BLaER1 treated with 17β-estradiol and CSF1 and Interleukin-3, amounts not matched to agents 10 nM and 100 nM (cell line): ENCODE measurements around the gene FARS2.

Experiments
- H3K27ac ChIP-seq, 11 experiments: shearing (Covaris generic); formaldehyde crosslinking; 2 replicates each; pipeline ENCODE4 v1.8.1; 2022
- H3K27me3 ChIP-seq, 11 experiments: shearing (Covaris generic); formaldehyde crosslinking; 2 replicates each; pipeline ENCODE4 v1.8.1; 2022
- H3K36me3 ChIP-seq, 11 experiments: shearing (Covaris generic); formaldehyde crosslinking; 2 replicates each; pipeline ENCODE4 v1.8.1; 2022
- H3K4me1 ChIP-seq, 10 experiments: shearing (Covaris generic); formaldehyde crosslinking; 2 replicates each; pipeline ENCODE4 v1.8.1; 2022
- H3K4me2 ChIP-seq, 11 experiments: shearing (Covaris generic); formaldehyde crosslinking; 2 replicates each; pipeline ENCODE4 v1.8.1; 2022
- H3K4me3 ChIP-seq, 10 experiments: shearing (Covaris generic); formaldehyde crosslinking; 2 replicates each; pipeline ENCODE4 v1.8.1; 2022
- H3K9ac ChIP-seq, 11 experiments: shearing (Covaris generic); formaldehyde crosslinking; 2 replicates each; pipeline ENCODE4 v1.8.1; 2022
- H3K9me3 ChIP-seq, 11 experiments: shearing (Covaris generic); formaldehyde crosslinking; replicated peaks in 1 of 11; 2 replicates each; pipeline ENCODE4 v1.8.1; 2022
- H4K20me1 ChIP-seq, 11 experiments: shearing (Covaris generic); formaldehyde crosslinking; 2 replicates each; pipeline ENCODE4 v1.8.1; 2022
- Cebpa-rat ChIP-seq, 11 experiments: shearing (Covaris generic); IDR thresholded peaks; 2 replicates each; pipeline ENCODE4 v1.8.1; 2022

The FARS2 gene

DNA sequence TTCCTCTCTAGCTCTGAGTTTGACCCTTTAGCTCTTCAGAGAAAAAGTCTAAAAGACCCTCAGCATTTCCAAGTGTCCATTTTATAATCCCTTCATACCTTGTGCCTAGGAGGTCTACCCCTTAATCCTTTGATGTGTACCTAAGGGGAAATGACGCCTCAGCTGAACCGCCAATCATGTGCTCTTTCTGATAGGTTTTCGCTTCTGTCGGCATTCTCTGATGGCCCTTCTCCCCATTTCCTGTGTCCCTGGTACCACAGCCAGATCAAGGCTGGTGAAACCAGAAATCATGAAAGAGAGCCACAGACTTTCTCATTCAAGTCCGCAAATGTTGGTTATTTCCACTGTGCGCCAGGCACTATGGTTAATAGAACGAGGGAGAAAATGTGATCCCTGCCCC, 333.9 kb downstream of the FARS2 start:
- Histone ChIP-seq H3K9me3 (no peaks in the 10 kb centered on the region), H3K36me3 (0 out of 22 replicates have a peak, but pooled peaks cover 0 to 4% (median 0%) of the 10 kb centered on the region in 11 experiments), H3K4me3 (no peak overlapping the region), H3K4me2 (no peak overlapping the region), H3K27me3 (no peaks in the 10 kb centered on the region), H3K4me1 (no peaks in the 10 kb centered on the region), H4K20me1 (no peaks in the 10 kb centered on the region), H3K9ac (no peak overlapping the region), H3K27ac (no peak overlapping the region)
- no peak for TF ChIP-seq Cebpa-rat (IDR thresholded peaks at IDR 0.05)

DNA sequence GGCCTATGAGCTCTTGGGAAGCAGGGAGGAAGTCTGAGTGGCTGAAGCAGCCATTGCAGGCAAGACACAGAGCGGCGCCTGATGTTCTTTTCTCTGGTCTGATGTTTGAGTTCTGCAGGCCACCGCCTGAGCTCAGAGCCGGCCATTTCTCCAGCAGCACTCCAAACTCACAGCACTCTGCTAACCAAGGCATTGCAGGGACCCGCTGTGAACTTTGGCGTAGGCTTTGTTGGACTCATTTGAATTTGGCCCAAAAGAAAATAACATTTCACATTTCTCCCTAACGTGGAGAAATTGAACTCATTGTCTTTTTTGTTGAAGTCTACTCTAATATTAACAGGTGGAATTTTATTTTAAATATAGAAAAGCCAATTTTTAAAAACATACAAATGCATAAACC, 336.1 kb downstream of the FARS2 start:
- H3K4me1 ChIP-seq, result no peaks in the 10 kb centered on the region
- no peak overlapping the region for H3K4me3 ChIP-seq
- H3K36me3 ChIP-seq, result 0 out of 22 replicates have a peak, but pooled peaks cover 0 to 4% (median 0%) of the 10 kb centered on the region in 11 experiments
- H3K27ac ChIP-seq, result no peak overlapping the region
- H3K4me2 ChIP-seq, result no peak overlapping the region
- no peak overlapping the region for H3K9ac ChIP-seq
- no peak for TF ChIP-seq Cebpa-rat (IDR thresholded peaks at IDR 0.05)
- H4K20me1 ChIP-seq, result no peaks in the 10 kb centered on the region
- no peaks in the 10 kb centered on the region for H3K27me3 ChIP-seq
- no peaks in the 10 kb centered on the region for H3K9me3 ChIP-seq

DNA sequence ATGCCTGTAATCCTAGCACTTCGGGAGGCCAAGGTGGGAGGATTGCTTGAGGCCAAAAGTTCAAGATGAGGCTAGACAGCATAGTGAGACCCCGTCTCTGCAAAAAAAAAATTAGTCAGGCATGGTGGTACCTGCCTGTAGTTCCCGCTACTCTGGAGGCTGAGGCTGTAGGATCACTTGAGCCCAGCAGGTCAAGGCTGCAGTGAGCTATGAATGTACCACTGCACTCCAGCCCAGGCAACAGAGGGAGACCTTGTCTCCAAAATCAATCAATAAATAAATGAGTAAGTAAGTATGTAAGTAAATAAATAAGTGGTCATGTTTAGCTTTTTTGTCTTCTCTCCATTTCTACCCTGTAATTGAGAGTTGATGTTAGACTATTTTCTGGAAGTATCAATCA, 336.8 kb downstream of the FARS2 start:
- H3K4me1 ChIP-seq, result no peaks in the 10 kb centered on the region

DNA sequence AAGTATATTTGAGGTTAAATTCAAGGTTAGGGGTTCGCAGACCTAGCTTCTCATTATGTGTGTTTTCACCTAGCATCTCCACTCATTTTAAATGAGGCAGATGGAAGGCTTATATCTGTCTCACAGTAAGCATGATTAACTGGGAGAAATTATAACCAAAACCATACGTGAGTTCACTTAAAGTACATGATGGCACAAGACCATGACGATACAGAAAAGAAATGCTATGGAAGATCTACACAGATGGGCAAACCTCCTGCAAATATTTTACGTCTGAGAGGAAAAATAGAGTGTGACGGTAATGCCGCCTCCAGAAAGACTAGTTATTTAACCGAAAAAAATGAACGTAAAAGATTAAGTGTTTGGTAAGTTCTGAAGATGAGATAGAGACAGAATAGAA, 337.8 kb downstream of the FARS2 start:
- TF ChIP-seq Cebpa-rat (IDR thresholded peaks at IDR 0.05), result no peak
- Histone ChIP-seq H3K4me1 (no peaks in the 10 kb centered on the region), H3K9me3 (no peaks in the 10 kb centered on the region), H3K36me3 (no peaks in the 10 kb centered on the region), H3K4me2 (no peak overlapping the region), H3K9ac (no peak overlapping the region), H3K27ac (no peak overlapping the region), H3K4me3 (no peak overlapping the region), H4K20me1 (no peaks in the 10 kb centered on the region), H3K27me3 (no peaks in the 10 kb centered on the region)

More for the DNA sequence above, 336.8 kb downstream of the FARS2 start:
- Histone ChIP-seq H3K27ac (no peak overlapping the region), H3K4me2 (no peak overlapping the region), H3K27me3 (no peaks in the 10 kb centered on the region), H3K4me3 (no peak overlapping the region), H4K20me1 (no peaks in the 10 kb centered on the region), H3K9me3 (no peaks in the 10 kb centered on the region), H3K36me3 (0 out of 22 replicates have a peak, but pooled peaks cover 0 to 3% (median 0%) of the 10 kb centered on the region in 11 experiments), H3K9ac (no peak overlapping the region)
- no peak for TF ChIP-seq Cebpa-rat (IDR thresholded peaks at IDR 0.05)

DNA sequence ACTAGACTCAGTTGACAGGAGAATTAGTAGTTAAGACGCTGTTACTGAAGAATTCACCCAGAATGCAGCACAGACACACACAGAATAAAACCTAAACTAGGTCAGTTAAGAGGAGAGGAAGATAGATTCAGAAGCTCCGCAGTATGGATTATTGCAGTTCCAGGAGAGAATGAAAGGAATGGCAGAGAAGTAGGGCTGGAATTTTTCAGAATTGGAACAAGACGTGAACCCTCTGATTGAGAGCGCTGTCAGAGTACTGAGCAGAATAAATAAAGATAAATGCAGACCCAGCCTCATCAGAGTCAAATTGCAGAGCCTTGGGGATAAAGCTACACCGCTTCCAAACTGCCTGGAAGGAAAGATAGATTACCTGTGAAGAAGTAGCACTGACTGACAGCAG, 344.6 kb downstream of the FARS2 start:
- no peaks in the 10 kb centered on the region for H3K36me3 ChIP-seq
- H3K27me3 ChIP-seq, result no peaks in the 10 kb centered on the region
- H3K9me3 ChIP-seq, result no peaks in the 10 kb centered on the region
- H4K20me1 ChIP-seq, result no peaks in the 10 kb centered on the region
- H3K4me1 ChIP-seq, result no peaks in the 10 kb centered on the region
- no peak overlapping the region for H3K4me3 ChIP-seq
- H3K9ac ChIP-seq, result no peak overlapping the region
- no peak for TF ChIP-seq Cebpa-rat (IDR thresholded peaks at IDR 0.05)
- H3K27ac ChIP-seq, result no peak overlapping the region
- H3K4me2 ChIP-seq, result no peak overlapping the region

DNA sequence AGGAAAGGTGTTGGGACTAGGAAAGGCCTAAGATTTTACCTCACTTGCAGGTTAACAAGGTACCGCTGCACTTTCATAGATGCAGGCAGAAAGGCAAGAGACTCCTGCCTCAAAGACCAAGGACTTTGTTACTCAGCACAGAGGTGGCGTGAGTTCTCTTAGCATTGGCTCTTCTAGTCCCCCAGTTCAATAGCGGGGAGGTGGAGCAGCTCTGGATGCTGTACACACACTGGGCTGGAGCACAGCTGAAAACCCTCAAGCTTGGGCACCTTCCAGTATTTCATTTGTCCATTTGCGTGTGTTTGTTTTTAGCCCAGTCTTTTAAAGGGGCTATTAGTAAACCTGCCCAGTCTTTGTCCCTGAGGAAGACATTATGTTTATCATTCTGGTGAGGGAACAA, 345.2 kb downstream of the FARS2 start:
- Histone ChIP-seq H3K36me3 (no peaks in the 10 kb centered on the region), H3K9me3 (no peaks in the 10 kb centered on the region), H3K4me3 (no peak overlapping the region), H3K27ac (no peak overlapping the region), H3K9ac (no peak overlapping the region), H3K4me1 (no peaks in the 10 kb centered on the region), H3K4me2 (no peak overlapping the region), H4K20me1 (no peaks in the 10 kb centered on the region), H3K27me3 (no peaks in the 10 kb centered on the region)
- TF ChIP-seq Cebpa-rat (IDR thresholded peaks at IDR 0.05), result no peak

DNA sequence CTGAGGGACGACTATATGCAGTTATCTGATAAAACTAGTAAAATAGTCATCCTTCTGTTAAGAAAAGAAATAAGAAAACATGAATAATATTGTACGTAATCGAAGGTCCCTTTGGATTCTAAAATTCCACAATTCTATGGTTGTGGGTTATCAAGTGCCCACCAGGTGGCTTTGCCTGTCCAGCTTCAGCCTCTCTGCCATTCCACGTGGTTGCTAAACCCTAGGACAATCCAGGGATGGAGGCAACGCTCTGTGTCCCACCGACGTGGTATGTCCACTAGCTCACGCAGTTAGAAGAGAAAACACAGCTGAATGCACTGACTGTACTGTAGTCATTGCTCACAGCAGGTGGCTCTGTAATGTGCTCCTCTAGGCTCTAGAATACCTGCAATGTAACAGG, 349.3 kb downstream of the FARS2 start:
- no peaks in the 10 kb centered on the region for H4K20me1 ChIP-seq
- H3K9me3 ChIP-seq, result peaks cover 0 to 12% (median 4%) of the 10 kb centered on the region in 11 experiments; a peak in 4 of 22 replicates
- H3K4me3 ChIP-seq, result no peak overlapping the region
- H3K4me2 ChIP-seq, result no peak overlapping the region
- H3K27me3 ChIP-seq, result no peaks in the 10 kb centered on the region
- H3K9ac ChIP-seq, result no peak overlapping the region
- no peak for TF ChIP-seq Cebpa-rat (IDR thresholded peaks at IDR 0.05)
- H3K4me1 ChIP-seq, result peaks cover 0 to 12% (median 6%) of the 10 kb centered on the region in 10 experiments; a peak in 7 of 20 replicates
- H3K27ac ChIP-seq, result no peak overlapping the region
- peaks cover 0 to 3% (median 0%) of the 10 kb centered on the region in 11 experiments; a peak in 2 of 22 replicates for H3K36me3 ChIP-seq

DNA sequence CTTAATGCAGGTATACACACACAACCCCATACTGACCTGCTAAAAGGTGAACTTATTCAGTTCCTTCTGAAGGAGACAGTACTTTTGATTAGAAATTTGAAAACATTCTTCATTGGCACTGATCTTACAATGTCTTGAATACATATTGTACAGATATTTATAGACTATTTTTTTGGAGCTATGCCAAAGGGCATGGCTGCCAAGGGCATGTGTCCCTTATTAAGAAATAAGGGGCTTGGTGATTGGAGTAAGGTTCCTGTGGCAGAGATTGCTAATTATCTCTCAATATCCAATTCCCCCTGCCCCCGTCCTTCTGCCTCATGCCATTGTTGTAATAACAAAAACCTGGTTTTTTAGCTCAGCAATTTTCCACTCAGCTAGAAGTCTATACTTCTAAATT, 355.9 kb downstream of the FARS2 start:
- peaks cover 0 to 14% (median 3%) of the 10 kb centered on the region in 11 experiments; a peak in 7 of 22 replicates for H3K36me3 ChIP-seq
- peaks cover 0 to 23% (median 14%) of the 10 kb centered on the region in 10 experiments; a peak in 18 of 20 replicates for H3K4me1 ChIP-seq
- H3K9ac ChIP-seq, result no peak overlapping the region
- H3K27ac ChIP-seq, result no peak overlapping the region
- H3K4me2 ChIP-seq, result no peak overlapping the region
- no peak for TF ChIP-seq Cebpa-rat (IDR thresholded peaks at IDR 0.05)
- no peaks in the 10 kb centered on the region for H4K20me1 ChIP-seq
- H3K27me3 ChIP-seq, result no peaks in the 10 kb centered on the region
- H3K9me3 ChIP-seq, result peaks cover 0 to 13% (median 6%) of the 10 kb centered on the region in 11 experiments; a peak in 6 of 22 replicates
- no peak overlapping the region for H3K4me3 ChIP-seq

DNA sequence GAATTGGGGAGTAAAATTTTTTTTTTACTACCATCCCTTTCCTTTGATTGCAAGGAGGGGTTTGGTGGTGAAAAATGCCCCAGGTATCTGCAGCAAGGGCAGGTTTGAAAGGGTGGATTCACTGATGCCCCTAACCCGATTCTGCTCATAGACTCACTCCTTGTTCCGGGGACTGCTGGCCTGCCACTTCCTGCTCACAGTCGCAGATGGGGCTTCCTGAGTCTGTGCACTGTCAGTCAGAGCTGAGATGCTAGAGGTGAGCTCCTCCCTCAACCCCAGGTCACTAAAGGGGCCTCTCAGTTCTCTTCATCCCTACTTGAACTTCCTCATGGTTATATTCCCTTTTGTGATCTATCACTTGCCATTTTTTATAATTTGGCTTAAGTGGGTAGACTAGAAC, 357.9 kb downstream of the FARS2 start:
- H3K9ac ChIP-seq, result no peak overlapping the region
- H3K4me2 ChIP-seq, result peak overlapping the region in 9 of 11 experiments; percentile 3 to 64 (median 46); a peak in 15 of 22 replicates

More for the DNA sequence above, 357.9 kb downstream of the FARS2 start:
- Histone ChIP-seq H3K4me1 (peaks cover 0 to 16% (median 11%) of the 10 kb centered on the region in 10 experiments; a peak in 18 of 20 replicates), H3K4me3 (no peak overlapping the region), H3K9me3 (peaks cover 0 to 13% (median 6%) of the 10 kb centered on the region in 11 experiments; a peak in 6 of 22 replicates), H3K27ac (peak overlapping the region in 1 of 11 experiments; percentile 11; a peak in 1 of 22 replicates), H3K27me3 (no peaks in the 10 kb centered on the region), H3K36me3 (peaks cover 0 to 14% (median 3%) of the 10 kb centered on the region in 11 experiments; a peak in 9 of 22 replicates), H4K20me1 (no peaks in the 10 kb centered on the region)
- TF ChIP-seq Cebpa-rat (IDR thresholded peaks at IDR 0.05), result no peak
